HG03521 (cell line): ENCODE data around the gene SFMBT1.

Experiments used
- ATAC-seq: cut with Tn5 transposase; IDR thresholded peaks from one replicate; pipeline ENCODE4 v1.9.1; 2021; ENCODE audit warnings: mild to moderate bottlenecking, moderate library complexity; ENCODE audit not compliant: unreplicated experiment

SFMBT1 gene

DNA sequence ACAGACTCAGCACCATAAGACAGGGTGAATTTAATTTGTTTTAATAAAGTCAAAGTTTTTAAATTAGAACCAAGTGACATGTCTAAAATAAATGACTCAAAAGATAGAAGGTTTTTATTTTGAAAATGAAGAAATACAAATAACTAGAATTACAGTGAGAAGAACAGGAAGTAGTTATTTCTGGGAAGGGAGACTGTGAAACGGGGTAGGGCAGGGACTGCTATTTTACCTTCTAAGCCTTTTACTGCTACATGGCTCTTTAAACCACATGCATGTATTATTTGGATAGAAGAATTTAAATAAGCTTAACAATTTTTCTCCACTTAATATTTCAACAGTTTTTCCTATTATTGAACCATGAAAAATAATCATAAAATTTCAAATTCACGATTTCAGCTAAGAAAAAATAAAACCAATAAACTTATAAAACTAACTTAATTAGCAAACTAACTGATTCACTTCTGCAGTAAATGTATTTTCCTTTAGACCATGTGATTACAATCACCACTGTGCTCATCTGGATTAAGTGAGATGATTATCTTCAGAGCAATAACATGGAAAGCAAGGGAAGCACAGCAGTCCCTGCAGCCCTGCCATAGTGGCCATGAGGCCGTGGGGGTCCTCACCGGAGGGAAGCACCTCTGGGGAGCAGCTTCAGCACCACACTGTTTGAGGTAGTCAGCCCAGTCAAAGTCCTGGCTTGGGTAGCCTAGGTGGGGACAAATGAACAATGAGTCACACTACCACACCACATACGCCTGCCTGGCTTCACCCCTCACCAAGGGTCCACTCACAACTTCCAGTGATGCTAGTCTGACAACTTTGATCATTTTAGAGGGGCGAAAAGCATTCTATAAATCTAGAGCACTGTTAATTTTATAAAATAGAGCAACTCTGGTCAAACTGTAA is 120.2 kb downstream of the SFMBT1 start:
- no peak for ATAC-seq

DNA sequence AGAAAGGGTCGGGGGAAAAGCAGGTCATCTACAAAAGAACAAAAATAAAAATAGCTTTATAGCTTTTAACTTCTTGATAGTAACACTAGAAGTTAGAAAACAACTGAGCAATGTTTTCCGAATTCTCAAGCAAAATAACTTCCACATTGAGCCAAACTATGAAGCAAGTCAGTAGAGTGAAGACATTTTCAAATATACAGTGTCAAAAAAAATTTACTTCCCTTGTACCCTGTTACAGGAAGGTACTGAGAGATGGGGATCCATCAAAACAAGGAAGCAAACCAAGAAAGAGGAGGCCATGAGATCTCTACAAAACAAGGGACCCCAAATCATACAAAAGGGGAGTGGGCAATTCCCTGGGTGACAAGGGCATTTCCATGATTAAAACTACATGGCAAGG is 121.9 kb downstream of the SFMBT1 start:
- ATAC-seq, result no peak

- no peak for ATAC-seq
Measured at GRCh38 chr3:52920841-52921240, 125.0 kb downstream of the SFMBT1 start.

DNA sequence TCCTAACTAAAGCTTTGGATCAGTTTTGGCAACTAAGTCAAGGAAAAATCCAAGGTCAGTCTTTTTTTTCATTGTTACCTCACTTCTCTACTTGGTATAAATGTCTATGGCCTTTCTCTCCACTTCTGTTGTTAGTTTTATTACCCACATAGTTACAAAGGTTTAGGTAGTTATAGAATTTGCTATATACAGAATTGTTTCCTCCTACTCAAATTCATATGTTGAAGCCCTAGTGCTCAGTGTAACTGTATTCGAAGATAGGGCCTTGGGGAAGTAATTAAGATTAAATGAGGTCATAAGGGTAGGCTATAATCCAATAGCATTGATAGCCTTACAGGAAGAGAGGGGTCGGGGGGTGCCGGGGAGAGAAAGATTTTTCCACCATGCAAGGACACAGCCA is 128.8 kb downstream of the SFMBT1 start:
- no peak for ATAC-seq

DNA sequence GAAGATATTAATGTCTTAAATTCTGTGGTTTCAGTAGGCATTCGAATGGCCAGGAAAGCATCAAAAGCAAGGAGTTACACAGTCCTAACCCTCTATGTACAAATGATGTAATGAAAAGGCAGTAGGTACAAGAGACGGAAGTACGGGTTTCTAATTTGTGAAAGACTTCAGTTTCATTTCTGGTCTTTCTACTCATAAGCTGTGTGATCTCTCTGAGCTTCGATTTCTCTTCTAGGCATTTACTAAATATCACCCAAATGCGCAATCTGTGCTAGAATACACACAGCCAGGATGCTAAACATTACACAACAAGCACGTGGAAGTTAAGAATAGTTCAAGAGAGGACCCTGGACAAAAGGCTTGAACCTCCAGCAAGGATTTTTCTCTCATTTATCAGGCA is 130.6 kb downstream of the SFMBT1 start:
- ATAC-seq, result no peak

- no peak for ATAC-seq
Measured at GRCh38 chr3:52912885-52913731, 132.8 kb downstream of the SFMBT1 start.

DNA sequence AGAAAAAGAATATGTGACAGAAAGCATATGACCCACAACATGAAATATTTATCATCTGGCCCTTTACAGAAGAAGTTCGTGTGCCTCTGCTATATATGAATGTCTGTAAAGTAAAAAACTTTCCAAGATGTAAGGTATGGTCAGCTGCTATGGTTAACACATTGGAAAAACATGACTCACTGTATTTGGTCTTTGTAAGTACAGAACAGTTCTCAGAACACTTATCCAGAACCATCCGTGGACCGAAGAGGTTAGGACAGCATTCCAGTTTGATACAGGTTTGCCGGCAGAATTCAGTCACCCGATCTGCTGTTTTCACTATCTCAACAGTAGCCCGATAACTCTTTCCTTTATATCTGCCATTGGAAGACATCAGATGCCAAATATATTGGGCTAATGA is 135.1 kb downstream of the SFMBT1 start:
- ATAC-seq, result no peak

- no peak for ATAC-seq
Measured at GRCh38 chr3:52907497-52907896, 138.4 kb downstream of the SFMBT1 start.

GRCh38 chr3:52904552-52904951 is 141.3 kb downstream of the SFMBT1 start:
- ATAC-seq, result no peak

DNA sequence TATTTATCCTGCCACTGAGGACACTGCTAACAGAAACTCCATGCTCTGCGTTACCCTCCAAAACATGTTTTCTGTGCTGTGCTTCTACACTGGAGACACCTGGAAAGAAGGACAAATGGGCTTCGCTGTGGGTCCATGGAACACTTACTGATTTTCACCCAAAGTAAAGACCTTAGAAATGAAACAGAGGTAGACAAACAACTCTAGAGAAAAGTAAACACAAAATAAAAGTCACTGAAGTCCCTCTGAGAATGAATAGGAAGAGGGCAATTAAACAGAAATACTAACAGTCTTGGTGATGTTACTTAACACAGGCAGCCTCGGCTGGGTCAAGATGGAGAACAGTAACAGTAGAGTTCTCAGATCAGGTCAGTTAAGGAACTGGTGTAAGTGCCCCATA is 141.9 kb downstream of the SFMBT1 start:
- ATAC-seq, result no peak

DNA sequence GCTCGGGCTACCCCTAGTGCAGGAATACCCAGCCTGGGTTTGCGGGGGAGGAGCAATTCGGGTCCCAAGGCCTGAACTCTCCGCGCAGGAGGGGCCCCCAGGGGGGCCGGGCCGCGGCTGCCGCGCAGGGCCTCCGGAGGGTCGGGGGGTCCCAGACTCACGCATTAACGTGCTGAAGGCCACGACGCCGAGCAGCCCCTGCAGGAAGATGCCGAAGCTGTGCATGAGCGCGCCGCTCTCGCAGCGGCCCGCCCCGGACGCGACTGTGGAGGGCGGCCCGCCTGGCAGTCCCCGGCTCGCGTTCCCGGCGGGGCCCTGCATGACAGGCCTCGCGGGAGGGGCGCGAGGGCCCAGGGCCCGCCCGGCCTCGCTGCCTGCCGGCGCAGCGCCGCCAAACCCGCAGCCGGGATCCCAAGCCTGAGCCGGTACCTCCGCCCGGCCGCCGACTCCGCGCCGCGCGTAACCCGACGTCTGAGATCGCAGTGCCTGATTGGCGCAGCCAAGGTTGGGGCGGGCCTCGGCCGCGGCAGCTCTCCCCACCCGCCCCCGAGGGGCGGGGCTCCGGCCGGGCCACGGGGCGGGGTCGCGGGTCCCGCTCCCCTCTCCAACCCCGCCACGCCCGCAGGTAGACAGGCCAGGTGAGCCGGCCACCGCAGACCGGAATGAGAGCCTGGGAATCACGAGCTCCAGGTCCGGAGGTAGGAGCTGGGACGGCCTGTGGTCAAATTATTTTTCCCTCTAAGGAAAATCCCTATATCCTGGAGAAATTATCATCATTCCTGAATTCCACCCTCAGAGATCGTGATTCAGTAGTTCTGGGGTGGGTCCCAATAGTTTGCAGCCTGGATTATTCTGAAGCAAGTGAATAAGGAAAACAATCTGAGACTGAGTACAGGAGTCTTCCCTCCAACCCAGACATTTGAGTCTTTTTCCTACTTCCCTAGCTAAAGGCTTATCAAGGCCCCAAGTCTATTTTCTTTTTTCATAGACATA is 148.4 kb downstream of the SFMBT1 start, which contains the start of gene STIMATE:
Gene STIMATE (minus strand): TSS at position 419 of the 993 bp plus-strand sequence. CDS start 98 bp downstream, at position 321.
- ATAC-seq, result peak; percentile 86

- no peak for ATAC-seq
Measured at GRCh38 chr3:52896613-52897012, 149.3 kb downstream of the SFMBT1 start.

DNA sequence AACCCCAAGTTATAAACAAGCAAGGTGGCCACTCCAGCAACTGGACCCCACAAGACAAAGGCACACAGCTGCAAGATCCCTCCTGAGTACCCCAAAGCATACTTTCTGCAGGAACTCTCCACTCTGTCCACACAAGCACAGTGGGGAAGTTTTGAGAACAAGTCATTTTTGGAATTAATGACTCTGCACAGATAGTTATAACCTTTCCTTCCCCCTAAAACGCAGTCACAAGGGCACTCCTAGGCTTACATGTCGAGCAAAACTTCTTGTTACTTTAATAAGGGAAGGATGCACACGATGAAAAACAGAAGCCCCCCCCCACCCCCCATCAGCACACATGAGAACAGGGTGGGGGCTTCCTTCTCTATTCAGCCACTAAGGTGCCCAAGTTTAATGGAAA is 149.7 kb downstream of the SFMBT1 start:
- ATAC-seq, result no peak

- ATAC-seq, result no peak
Measured at GRCh38 chr3:52895418-52895817, 150.5 kb downstream of the SFMBT1 start.

DNA sequence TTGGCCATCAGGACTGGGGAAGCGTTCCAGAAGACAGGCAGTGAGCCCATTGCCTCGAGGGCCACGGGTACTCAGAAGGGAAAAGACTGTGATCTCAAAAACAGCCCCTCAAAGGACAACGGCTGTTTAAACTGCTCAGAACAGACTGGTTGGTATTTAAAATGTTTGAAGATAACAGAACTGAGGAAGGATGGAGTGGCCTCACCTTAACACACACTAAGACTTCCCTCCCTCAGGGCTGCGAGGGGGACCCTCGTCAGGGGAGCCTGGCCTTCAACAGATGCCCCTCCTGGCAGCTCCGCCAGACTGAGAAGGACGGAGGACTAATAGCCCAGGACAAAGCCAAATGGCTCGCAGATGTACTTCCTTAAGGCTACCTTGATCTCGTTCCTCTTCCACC is 151.1 kb downstream of the SFMBT1 start:
- ATAC-seq, result no peak

GRCh38 chr3:52893723-52894122 is 152.2 kb downstream of the SFMBT1 start:
- no peak for ATAC-seq

- ATAC-seq, result no peak
Measured at GRCh38 chr3:52892625-52893311, 153.1 kb downstream of the SFMBT1 start.

GRCh38 chr3:52892290-52892624 is 153.6 kb downstream of the SFMBT1 start:
- no peak for ATAC-seq

DNA sequence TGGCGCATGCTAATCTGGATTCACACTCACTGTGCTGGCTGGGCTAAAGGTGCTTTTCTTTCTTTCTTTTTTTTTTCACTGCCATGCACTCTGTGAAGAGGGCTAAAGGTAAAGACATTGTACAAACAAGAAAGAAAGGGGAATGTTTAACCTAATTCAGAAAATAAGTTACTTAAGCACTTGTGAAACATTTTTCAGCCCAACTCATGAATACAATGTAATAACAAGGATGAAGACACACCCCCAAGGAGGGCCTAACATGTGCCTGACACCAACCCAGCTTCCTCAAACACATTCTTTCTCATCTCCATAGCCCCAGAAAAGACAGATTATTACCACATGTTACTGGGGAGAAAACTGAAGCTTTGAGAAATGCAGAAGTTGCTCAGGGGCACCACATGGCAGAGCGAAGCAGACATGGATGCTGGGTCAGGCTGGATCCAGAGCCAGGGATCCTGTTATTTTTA is 154.2 kb downstream of the SFMBT1 start:
- no peak for ATAC-seq

GRCh38 chr3:52891164-52891563 is 154.7 kb downstream of the SFMBT1 start:
- ATAC-seq, result no peak
